ENCODE measurements around the gene TAS2R4. TPM values are rescaled to one million over a fixed set of nuclear protein-coding genes. Genes with fewer than 3 reads are reported as not detected.

The TAS2R4 gene
- total and polyA plus RNA-seq, 2 donors (not counting 3 experiments of a cell fraction or from before 2014, with no cell fraction given) = 0.30 to 1.4 TPM

DNA sequence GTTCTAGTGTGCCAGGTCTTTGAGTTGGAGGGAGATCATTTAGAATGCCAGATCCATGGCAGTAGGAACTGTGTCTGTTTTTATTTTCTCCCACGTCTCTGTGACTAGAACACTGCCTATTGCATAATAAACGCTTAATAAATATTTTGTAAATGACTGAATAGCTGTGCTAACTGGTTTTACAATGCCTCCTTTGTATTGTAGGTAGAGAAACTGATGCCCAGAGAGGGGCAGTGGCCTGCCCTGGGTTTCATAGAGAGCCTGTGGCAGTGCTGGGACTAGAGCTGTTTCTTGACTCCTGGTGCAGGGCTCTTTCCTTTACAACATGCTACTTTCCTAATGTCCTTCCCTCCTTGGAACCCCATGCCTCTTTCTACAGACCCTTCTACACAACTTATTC is 16.1 kb downstream of the TAS2R4 start:
- ChIA-PET POLR2A (no interaction called here), CTCF (no interaction called here)
- Histone ChIP-seq H3K4me2 (ENCODE audit: insufficient read depth, low read length) (no peak overlapping the region), H3K9me1 (replicated peaks; ENCODE audit: control insufficient read depth, extremely low read depth, insufficient read depth, low read length) (no peaks in the 10 kb centered on the region), H3K4me1 (ENCODE audit: control insufficient read depth, extremely low read depth, insufficient read depth, low read length) (peaks cover 18% of the 10 kb centered on the region), H4K20me1 (replicated peaks; ENCODE audit: control insufficient read depth, extremely low read depth, insufficient read depth, low read length) (no peaks in the 10 kb centered on the region), H3K9ac (replicated peaks; ENCODE audit: extremely low read depth, insufficient read depth, low read length) (no peak overlapping the region), H3K79me2 (ENCODE audit: control insufficient read depth, insufficient read depth, low read length) (no peaks in the 10 kb centered on the region), H3K4me3 (replicated peaks in 1 of 3; ENCODE audit: insufficient read depth in 1 of 3, low read depth in 1 of 3, low read length in 3 of 3) (no peak overlapping the region), H3K9me3 (replicated peaks; ENCODE audit: control insufficient read depth, insufficient read depth, low read length) (no peaks in the 10 kb centered on the region), H3K27ac (ENCODE audit: insufficient read depth, low read depth, low read length) (no peak overlapping the region), H3K36me3 (ENCODE audit: control insufficient read depth in 2 of 2, extremely low read depth in 1 of 2, insufficient read depth in 2 of 2, low read length in 2 of 2) (peaks cover 0 to 4% of the 10 kb centered on the region in 2 experiments), H3K27me3 (ENCODE audit: control insufficient read depth in 2 of 2, insufficient read depth in 2 of 2, low read length in 2 of 2) (no peaks in the 10 kb centered on the region), H2AFZ (ENCODE audit: low read depth, low read length) (no peak overlapping the region)
- DNase-seq (ENCODE audit: low read depth, low spot score) = no peak
- TF ChIP-seq EZH2 (IDR thresholded peaks at IDR 0.05; ENCODE audit: borderline replicate concordance, low read depth, low read length, severe bottlenecking) = no peak
- TF ChIP-seq GATA2 (IDR thresholded peaks at IDR 0.05; ENCODE audit: insufficient read depth, insufficient read length, low read depth, low read length) = no peak
- no peak for TF ChIP-seq JUN (IDR thresholded peaks at IDR 0.05; ENCODE audit: borderline replicate concordance, insufficient read depth, insufficient read length, low read depth)
- no peak for TF ChIP-seq MYC (IDR thresholded peaks at IDR 0.05; ENCODE audit: low read depth, low read length)
- TF ChIP-seq, protein P1, sequence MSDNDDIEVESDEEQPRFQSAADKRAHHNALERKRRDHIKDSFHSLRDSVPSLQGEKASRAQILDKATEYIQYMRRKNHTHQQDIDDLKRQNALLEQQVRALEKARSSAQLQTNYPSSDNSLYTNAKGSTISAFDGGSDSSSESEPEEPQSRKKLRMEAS (IDR thresholded peaks at IDR 0.05; ENCODE audit: insufficient read depth, insufficient read length) = no peak
- TF ChIP-seq, protein P2, sequence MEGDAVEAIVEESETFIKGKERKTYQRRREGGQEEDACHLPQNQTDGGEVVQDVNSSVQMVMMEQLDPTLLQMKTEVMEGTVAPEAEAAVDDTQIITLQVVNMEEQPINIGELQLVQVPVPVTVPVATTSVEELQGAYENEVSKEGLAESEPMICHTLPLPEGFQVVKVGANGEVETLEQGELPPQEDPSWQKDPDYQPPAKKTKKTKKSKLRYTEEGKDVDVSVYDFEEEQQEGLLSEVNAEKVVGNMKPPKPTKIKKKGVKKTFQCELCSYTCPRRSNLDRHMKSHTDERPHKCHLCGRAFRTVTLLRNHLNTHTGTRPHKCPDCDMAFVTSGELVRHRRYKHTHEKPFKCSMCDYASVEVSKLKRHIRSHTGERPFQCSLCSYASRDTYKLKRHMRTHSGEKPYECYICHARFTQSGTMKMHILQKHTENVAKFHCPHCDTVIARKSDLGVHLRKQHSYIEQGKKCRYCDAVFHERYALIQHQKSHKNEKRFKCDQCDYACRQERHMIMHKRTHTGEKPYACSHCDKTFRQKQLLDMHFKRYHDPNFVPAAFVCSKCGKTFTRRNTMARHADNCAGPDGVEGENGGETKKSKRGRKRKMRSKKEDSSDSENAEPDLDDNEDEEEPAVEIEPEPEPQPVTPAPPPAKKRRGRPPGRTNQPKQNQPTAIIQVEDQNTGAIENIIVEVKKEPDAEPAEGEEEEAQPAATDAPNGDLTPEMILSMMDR (IDR thresholded peaks at IDR 0.05; ENCODE audit: extremely low read depth in 1 of 2, insufficient read depth in 1 of 2, low read depth in 1 of 2, low read length in 2 of 2) = no peak
- TF ChIP-seq FOS (IDR thresholded peaks at IDR 0.05; ENCODE audit: borderline replicate concordance, insufficient read depth, low read length) = no peak
- no peak for TF ChIP-seq POLR2A (IDR thresholded peaks at IDR 0.05; ENCODE audit: low read depth, low read length)
- no peak for TF ChIP-seq POLR2AphosphoS5 (IDR thresholded peaks at IDR 0.05; ENCODE audit: insufficient read depth, low read depth, low read length)
- FAIRE-seq = no peak
- dilution Hi-C loops (cut with MboI; ENCODE audit: extremely low pct_ligation_motif_present, low sequenced_read_pairs) = no loop called here
- intact Hi-C loops (cut with micrococcal nuclease) = no loop called here
- BruUV-seq (replicated peaks) = no TSS peak

All from endothelial cell of umbilical vein (primary cell).